ENCODE measurements around the gene TMEM14C. TPM values are rescaled to one million over a fixed set of nuclear protein-coding genes. Genes with fewer than 3 reads are reported as not detected.

TMEM14C gene
- total RNA-seq, 4 donors from 2014 or later, result 103 to 215 (median 162) TPM

- Histone ChIP-seq H3K27ac (peak overlapping the region; percentile 65 to 82 (median 78)), H3K27me3 (no peaks in the 10 kb centered on the region), H3K36me3 (peaks cover 0 to 4% of the 10 kb centered on the region in 2 donors), H3K4me3 (replicated peaks in 1 of 3) (peak overlapping the region in 2 of 3 donors; percentile 18 to 71), H3K4me1 (peaks cover 17 to 19% of the 10 kb centered on the region in 2 donors), H3K9me3 (no peaks in the 10 kb centered on the region)
- TF ChIP-seq CTCF (IDR thresholded peaks at IDR 0.05) (no peak), POLR2A (IDR thresholded peaks at IDR 0.05) (no peak)
- DNase-seq, result no peak
- 69 to 71% methylated on average over 11 of the region's 11 CpGs for WGBS, 2 donors
- intact Hi-C loops (cut with DNase I), result no loop called here
Measured at GRCh38 chr6:10721850-10722569, 860 bp upstream of the TMEM14C start.

DNA sequence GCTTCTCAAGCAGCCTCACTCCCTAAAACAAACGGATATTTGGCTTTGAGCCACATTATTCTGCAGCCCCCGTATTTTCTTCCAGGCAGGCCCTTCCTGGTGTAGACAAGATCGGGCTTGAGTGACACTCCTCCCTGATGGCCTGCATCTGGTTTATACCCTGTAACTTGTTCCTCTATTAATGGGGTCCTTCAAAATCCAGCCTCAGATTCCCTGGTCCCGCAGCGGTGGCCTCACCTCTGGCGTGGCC, 375 bp upstream of the TMEM14C start:
- no peaks in the 10 kb centered on the region for H3K27me3 ChIP-seq
- peak overlapping the region; percentile 65 to 82 (median 78) for H3K27ac ChIP-seq
- no peaks in the 10 kb centered on the region for H3K9me3 ChIP-seq
- 1 to 2% methylated on average over 6 of the region's 6 CpGs for WGBS, 2 donors
- no peak for DNase-seq
- H3K4me3 ChIP-seq (replicated peaks in 1 of 3), result peak overlapping the region in 2 of 3 donors; percentile 18 to 71
- peaks cover 0 to 4% of the 10 kb centered on the region in 2 donors for H3K36me3 ChIP-seq
- intact Hi-C loops (cut with DNase I), result no loop called here
- H3K4me1 ChIP-seq, result peaks cover 17 to 19% of the 10 kb centered on the region in 2 donors
- TF ChIP-seq POLR2A (IDR thresholded peaks at IDR 0.05), result no peak
- TF ChIP-seq CTCF (IDR thresholded peaks at IDR 0.05), result no peak

GRCh38 chr6:10723567-10723881, 654 bp downstream of the TMEM14C start:
- TF ChIP-seq CTCF (IDR thresholded peaks at IDR 0.05) (no peak), POLR2A (IDR thresholded peaks at IDR 0.05) (no peak)
- DNase-seq, result peak in 1 of 2 donors; percentile 32
- Histone ChIP-seq H3K9me3 (no peaks in the 10 kb centered on the region), H3K4me3 (replicated peaks in 1 of 3) (peak overlapping the region in 2 of 3 donors; percentile 71 to 91), H3K27me3 (no peaks in the 10 kb centered on the region), H3K4me1 (peaks cover 17 to 19% of the 10 kb centered on the region in 2 donors), H3K27ac (peak overlapping the region in 2 of 3 donors; percentile 76 to 78), H3K36me3 (peaks cover 0 to 5% of the 10 kb centered on the region in 2 donors)
- 25 to 35% methylated on average over 7 of the region's 7 CpGs for WGBS, 2 donors
- intact Hi-C loops (cut with DNase I), result no loop called here

GRCh38 chr6:10725044-10725443, 2.2 kb downstream of the TMEM14C start:
- Histone ChIP-seq H3K27ac (no peak overlapping the region), H3K27me3 (no peaks in the 10 kb centered on the region), H3K9me3 (no peaks in the 10 kb centered on the region), H3K4me3 (replicated peaks in 1 of 3) (no peak overlapping the region), H3K36me3 (peaks cover 8 to 20% of the 10 kb centered on the region in 2 donors), H3K4me1 (peaks cover 17 to 19% of the 10 kb centered on the region in 2 donors)
- no peak for DNase-seq
- TF ChIP-seq CTCF (IDR thresholded peaks at IDR 0.05) (no peak), POLR2A (IDR thresholded peaks at IDR 0.05) (no peak)
- WGBS, 2 donors, result 71 to 86% methylated on average over 6 of the region's 6 CpGs
- intact Hi-C loops (cut with DNase I), result no loop called here

DNA sequence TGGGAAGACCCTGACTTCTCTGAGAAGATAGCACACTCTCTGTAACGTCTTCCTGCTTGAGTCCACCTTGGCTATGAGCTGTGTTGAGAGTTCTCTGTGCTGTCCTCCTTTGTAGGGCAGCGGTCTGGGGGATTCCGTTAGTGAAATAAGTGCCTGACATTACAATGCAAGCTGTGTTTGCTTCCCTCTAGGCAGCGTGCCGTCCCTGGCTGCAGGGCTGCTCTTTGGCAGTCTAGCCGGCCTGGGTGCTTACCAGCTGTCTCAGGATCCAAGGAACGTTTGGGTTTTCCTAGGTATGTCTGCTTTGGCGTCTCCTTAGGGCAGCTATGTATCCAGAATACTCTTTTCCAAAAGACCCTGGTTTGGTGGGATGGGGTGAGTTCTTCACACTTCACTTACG, 2.8 kb downstream of the TMEM14C start:
- intact Hi-C loops (cut with DNase I), result no loop called here
- no peak for DNase-seq
- Histone ChIP-seq H3K36me3 (peaks cover 10 to 27% of the 10 kb centered on the region in 2 donors), H3K4me1 (peaks cover 17 to 19% of the 10 kb centered on the region in 2 donors), H3K27ac (no peak overlapping the region), H3K27me3 (no peaks in the 10 kb centered on the region), H3K4me3 (replicated peaks in 1 of 3) (no peak overlapping the region), H3K9me3 (no peaks in the 10 kb centered on the region)
- no peak for TF ChIP-seq POLR2A (IDR thresholded peaks at IDR 0.05)
- TF ChIP-seq CTCF (IDR thresholded peaks at IDR 0.05), result no peak
- 82 to 88% methylated on average over 9 of the region's 9 CpGs for WGBS, 2 donors
